NT2/D1 (cell line): ENCODE measurements around the gene MADD.

ENCODE experiments used
- SUZ12 ChIP-seq: IDR thresholded peaks from 2 replicates; pipeline ENCODE4 v1.6.1; 2011; ENCODE audit not compliant: insufficient read length, insufficient read depth; ENCODE audit errors: extremely low read depth
- YY1 ChIP-seq: IDR thresholded peaks from 2 replicates; pipeline ENCODE4 v1.6.1; 2011; ENCODE audit not compliant: insufficient read length, insufficient read depth
- ZNF274 ChIP-seq: IDR thresholded peaks from 2 replicates; pipeline ENCODE4 v1.6.1; 2011; ENCODE audit warnings: mild to moderate bottlenecking, low read depth, low read length

DNA sequence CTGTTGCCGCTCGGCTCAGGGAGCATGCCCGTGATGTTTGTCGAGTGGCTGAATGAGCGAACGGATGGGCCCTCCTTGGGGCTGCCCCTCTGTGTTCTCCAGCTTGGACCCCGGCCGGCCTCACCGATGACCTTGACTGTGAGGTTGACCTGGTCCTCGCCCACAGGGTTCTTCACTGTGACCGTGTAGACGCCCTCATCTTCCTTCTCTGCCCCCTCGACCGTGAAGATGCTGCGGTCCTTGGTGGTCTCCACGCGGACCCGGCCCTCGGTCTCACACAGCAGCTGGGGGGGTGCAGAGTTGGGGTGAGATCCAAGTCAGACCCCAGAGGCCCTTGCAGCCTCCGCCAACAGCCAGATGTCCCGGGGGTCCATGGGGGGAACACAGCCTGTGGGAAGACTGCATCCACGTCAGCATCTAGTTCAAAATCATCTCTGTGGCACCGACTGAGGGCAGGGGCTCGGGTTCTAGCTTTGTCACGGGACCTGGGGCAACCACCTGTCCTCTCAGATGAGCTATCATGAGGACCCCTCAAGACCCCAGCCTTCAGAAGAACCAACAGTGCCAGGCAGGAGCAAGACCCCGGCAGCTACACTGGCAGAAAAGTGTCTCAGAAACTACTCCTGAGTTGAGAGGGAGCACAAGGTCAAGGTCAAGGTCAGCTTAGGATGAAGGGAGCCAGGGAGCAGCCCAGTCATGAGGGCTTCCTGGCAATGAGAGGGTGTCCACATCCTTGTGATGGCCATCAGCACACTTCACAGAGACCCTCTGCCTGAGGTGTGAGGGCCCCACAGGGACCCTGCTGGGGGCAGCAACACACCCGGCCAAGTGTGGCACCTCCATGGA, 68.7 kb downstream of the MADD start:
- no peak for TF ChIP-seq YY1
- TF ChIP-seq SUZ12: no peak
- no peak for TF ChIP-seq ZNF274
